Activated effector memory CD4-positive, alpha-beta T cell treated with anti-CD3 and anti-CD28 coated beads, Interleukin-2, amount 50 U/mL, for 16 hours (primary cell): ENCODE data around the gene ETS1.

Experiments used
- DNase-seq: peaks from one replicate; pipeline ENCODE4 v3.0.0-alpha.2; 2020

Gene ETS1

GRCh38 chr11:128421577-128422330 lies 165.6 kb downstream of the ETS1 start:
- DNase-seq, result no peak

GRCh38 chr11:128420951-128421350 lies 166.4 kb downstream of the ETS1 start:
- DNase-seq, result no peak

DNA sequence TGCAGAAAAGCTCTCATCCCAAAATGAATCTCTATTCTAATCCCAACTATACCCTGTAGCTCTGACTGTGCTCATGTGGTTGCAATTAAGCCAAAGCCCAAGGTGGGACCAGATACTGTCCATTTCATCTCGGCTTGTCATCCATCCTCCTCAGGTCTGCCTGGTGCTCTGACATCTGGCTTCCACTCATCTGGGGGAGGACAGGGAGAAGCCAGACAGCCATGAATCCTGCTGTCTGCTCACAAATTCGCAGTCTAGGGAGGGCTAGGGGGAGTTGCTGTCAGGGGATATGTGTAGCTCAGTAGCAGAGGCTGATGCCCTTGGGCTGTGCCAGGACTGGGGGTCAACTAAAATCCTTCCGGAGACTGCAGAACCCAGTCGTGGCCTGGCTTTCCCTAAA lies 167.1 kb downstream of the ETS1 start:
- DNase-seq, result no peak

- DNase-seq, result no peak
These were observed 168.2 kb downstream of the ETS1 start for GRCh38 chr11:128419012-128419767.

DNA sequence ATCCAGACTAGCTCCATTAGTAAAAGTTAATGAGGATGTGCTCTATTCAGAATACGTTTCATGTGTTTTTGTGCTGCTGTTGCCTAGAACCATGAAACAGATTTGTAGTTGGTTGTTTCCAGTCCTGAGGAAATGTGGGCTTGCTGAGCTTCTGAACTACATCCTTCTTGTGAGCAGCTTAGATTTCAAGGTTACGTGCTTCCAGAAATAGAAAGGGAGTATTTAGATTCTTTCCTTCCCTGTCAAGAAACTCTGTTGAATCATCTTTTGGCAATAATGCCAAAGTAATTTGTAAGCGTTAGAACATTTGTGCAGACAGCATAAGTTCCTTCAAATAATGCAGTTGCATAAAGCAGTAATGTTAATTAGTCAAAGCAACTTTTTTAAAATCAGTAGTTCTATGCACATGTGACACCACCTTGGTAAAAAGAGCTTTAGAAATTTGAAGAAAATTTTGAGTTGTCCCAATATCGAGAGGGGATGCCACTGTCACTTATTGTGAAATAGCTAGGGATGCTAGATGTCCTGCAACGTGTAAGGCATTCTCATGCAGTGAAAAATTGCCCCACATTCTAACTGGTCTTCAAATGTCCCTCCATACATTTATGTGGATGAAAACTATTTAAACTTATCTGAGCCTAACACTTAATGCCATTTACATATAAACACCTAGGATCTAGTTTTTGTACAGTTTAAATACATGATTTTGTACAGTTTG lies 169.6 kb downstream of the ETS1 start:
- DNase-seq, result no peak

DNA sequence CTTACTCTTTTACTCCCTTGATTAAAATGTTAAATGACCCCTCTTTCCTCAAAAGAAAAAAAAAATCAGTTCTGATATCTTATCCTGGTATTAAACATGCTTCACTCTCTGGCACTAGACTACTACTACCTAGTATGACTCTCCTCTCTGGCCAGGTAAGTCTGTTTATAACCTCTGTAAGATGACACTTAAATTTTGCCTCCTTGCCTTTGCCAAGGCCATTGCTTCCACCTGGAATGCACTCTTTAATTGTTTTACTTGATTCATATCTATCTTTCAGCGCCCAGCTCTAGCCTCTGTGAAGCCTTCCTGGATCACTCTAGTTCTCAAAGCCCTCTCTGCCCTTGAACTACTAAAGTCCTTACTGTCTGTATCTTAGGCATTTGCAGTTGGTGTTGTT lies 170.4 kb downstream of the ETS1 start:
- no peak for DNase-seq

GRCh38 chr11:128415539-128415938 lies 171.8 kb downstream of the ETS1 start:
- DNase-seq, result no peak

- DNase-seq, result no peak
These were observed 174.2 kb downstream of the ETS1 start for GRCh38 chr11:128412847-128413791.

GRCh38 chr11:128411812-128412211 lies 175.5 kb downstream of the ETS1 start:
- DNase-seq, result no peak

- no peak for DNase-seq
These were observed 176.2 kb downstream of the ETS1 start for GRCh38 chr11:128411150-128411549.

- DNase-seq, result no peak
These were observed 177.9 kb downstream of the ETS1 start for GRCh38 chr11:128409476-128409875.
